Hematopoietic multipotent progenitor cell treated with erythropoietin and hydrocortisone succinate and interleukin-3 and kit ligand, for 15 days (in vitro differentiated cells): Measurements from ENCODE around the gene AKAP1.

Source experiments
- DNase-seq: peaks from one replicate; pipeline ENCODE4 v3.0.0-alpha.2; 2015; ENCODE audit warnings: low spot score

The AKAP1 gene

DNA sequence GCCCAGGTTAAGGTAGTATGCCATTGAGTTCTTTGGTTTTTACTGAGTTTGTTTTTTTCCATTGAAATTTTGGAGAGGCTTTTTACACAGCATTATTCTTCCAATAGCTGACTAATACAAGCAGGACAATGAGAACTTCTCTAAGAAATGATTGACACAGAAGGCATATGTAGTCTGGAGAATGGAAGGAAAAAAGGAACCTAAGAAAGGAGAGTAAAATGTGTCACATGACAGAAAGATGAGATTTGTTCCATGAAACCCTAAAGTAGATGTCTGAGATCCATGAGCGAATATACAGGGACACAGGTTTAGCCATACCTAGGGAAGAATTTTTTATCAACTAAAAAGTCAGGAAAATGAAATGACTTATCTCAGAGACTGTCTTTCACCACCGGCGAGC is 80.7 kb downstream of the AKAP1 start:
- DNase-seq, result no peak

DNA sequence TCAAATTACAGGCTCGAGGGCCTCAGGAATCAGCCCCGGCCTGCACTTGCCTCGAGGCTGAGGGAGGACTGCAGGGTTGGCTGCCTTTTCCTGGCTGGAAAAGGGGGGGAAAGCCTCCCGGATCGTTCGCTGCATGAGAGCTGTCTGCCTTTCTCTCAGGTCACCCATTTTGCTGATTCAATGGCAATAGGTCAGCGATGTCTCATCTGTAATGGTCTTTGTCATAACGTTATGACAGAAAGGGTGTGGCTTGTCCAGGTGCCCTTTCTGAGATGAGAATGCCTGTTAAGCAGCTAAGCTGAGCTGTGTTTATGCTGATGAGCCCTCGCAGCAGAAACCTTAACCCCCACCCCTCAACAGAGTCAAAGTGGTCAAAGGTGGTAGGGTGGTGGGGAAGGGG is 81.8 kb downstream of the AKAP1 start:
- DNase-seq, result no peak

DNA sequence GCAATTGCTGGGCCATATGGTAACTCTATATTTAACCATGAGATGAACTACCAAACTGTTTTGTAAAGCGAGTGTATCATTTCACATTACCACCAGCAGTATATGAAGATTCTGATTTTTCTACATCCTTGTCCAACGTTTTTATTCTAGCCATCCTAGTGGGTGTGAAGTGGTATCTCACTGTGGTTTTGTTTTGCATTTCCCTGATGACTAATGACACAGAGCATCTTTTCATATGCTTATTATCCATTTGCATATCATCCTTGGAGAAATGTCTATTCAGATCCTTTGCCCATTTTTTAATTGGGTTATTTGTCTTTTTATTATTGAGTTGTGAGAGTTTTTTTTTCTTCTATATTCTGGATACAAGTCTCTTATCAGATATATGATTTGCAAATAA is 83.6 kb downstream of the AKAP1 start:
- DNase-seq, result no peak

DNA sequence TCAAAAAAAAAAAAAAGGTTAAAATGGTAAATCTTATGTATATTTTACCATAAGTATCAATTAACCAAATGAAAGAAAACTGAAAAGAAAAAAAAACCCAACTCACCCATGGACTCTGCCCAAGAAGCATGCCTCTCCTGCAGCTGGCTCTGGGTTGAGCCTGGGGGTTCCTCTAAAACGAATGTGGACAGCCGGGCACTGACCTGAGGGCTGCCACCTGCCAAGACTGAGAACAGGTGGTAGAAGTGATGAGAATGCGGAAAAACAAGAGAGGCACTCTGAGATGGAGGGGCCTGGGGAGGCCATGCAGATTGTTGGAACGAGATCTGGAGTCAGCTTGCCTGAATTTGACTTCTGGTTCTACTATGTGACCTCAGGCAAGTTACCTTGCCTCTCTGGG is 85.8 kb downstream of the AKAP1 start:
- DNase-seq, result no peak
